ENCODE data around the gene HEXD.

DNA sequence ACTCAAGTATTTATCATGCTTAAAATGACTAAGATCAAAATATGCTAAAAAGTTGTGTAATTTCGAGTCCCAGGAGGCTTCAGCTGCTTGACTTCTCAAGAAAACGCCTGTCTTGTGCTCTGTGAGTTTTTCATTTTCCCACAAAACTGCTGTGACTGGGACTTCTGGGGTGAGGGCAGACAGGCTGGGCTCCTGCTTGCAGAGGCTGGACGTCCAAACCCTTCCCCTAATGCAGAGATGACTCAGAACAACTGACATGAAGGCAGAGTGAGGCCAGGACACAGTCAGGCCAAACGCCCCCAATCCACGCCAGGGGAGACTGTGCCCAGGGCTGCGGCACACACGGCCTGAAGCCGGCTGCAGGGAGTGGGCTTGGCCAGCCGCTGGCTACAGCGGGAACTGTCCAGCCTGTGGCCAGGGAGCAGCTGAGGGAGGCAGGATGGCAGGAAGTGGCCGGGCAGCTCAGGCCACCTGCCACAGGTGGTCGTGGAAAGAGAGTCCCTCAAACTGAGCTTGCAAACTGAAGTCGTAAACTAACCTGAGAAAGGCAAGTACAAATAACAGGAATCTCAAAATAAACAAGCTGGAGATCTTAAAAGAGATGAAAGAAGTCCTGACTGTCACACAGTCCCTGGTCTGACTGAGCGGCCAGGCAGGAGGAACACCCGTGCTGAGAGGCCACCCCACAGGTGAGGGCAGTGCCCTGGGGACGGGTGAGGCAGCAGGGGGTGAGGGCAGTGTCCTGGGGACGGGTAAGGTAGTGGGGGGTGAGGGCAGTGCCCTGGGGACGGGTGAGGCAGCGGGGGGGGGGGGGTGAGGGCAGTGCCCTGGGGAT lies 21.3 kb upstream of the HEXD start:
- no peak for TF ChIP-seq EZH2phosphoT487 (IDR thresholded peaks at IDR 0.05; ENCODE audit: borderline replicate concordance, low read depth, low read length)
- TF ChIP-seq, protein P1, sequence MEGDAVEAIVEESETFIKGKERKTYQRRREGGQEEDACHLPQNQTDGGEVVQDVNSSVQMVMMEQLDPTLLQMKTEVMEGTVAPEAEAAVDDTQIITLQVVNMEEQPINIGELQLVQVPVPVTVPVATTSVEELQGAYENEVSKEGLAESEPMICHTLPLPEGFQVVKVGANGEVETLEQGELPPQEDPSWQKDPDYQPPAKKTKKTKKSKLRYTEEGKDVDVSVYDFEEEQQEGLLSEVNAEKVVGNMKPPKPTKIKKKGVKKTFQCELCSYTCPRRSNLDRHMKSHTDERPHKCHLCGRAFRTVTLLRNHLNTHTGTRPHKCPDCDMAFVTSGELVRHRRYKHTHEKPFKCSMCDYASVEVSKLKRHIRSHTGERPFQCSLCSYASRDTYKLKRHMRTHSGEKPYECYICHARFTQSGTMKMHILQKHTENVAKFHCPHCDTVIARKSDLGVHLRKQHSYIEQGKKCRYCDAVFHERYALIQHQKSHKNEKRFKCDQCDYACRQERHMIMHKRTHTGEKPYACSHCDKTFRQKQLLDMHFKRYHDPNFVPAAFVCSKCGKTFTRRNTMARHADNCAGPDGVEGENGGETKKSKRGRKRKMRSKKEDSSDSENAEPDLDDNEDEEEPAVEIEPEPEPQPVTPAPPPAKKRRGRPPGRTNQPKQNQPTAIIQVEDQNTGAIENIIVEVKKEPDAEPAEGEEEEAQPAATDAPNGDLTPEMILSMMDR (conservative IDR thresholded peaks at IDR 0.05; ENCODE audit: low read length) = no peak
